GM12874 (cell line): Measurements from ENCODE around the gene TMEM267.

Experiments used
- TF ChIP-seq, protein P1 (sequence below): IDR thresholded peaks from 2 replicates; pipeline ENCODE4 v1.5.1; 2011; ENCODE audit warnings: low read depth, mild to moderate bottlenecking, control low read depth, low read length, moderate library complexity; ENCODE audit not compliant: insufficient read depth

Gene TMEM267, protein sequence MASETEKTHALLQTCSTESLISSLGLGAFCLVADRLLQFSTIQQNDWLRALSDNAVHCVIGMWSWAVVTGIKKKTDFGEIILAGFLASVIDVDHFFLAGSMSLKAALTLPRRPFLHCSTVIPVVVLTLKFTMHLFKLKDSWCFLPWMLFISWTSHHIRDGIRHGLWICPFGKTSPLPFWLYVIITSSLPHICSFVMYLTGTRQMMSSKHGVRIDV

DNA sequence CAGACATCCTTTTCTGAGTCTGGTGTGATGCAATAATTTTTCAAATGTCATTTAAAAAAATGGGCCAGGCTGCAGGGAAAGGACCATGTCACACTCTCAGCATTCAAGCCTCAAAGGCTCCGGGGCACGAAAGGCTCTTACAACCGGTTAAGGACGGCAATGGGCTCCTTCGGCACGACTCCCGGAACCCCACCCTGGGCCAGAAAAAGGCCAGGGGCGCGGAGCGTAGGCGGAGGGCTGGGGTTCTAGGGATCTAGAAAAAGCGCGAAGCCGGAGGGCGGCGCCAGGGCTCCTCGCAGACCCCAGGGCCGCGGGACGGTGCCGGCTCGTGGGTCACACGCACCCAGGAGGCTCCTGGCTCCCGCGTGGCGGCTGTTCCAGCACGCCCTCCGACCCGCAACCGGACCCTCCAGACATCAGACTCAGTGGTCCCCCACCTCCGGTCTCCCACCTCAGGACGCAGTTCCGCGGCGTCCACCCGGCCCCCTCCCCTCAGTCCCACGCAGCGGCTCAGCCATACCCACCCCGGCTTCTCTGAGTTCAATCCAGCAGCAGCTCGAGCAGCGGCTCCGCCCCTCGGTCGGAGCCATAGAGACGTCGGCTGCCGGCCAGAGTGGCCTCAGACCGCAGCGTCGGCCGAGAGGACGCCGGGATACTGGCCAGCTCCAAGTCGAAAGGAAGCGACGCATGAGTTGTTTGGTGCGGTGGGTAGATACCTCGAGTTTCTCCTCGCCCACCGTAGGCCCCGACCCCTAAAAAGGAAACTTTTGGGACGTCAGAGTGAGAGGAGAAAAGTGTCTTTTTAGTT lies at the start of gene TMEM267:
Gene TMEM267, minus strand, starts transcription at position 568 of the 808 bp plus-strand sequence. CDS start 29,896 bp downstream, outside the sequence.
- TF ChIP-seq, protein P1, sequence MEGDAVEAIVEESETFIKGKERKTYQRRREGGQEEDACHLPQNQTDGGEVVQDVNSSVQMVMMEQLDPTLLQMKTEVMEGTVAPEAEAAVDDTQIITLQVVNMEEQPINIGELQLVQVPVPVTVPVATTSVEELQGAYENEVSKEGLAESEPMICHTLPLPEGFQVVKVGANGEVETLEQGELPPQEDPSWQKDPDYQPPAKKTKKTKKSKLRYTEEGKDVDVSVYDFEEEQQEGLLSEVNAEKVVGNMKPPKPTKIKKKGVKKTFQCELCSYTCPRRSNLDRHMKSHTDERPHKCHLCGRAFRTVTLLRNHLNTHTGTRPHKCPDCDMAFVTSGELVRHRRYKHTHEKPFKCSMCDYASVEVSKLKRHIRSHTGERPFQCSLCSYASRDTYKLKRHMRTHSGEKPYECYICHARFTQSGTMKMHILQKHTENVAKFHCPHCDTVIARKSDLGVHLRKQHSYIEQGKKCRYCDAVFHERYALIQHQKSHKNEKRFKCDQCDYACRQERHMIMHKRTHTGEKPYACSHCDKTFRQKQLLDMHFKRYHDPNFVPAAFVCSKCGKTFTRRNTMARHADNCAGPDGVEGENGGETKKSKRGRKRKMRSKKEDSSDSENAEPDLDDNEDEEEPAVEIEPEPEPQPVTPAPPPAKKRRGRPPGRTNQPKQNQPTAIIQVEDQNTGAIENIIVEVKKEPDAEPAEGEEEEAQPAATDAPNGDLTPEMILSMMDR = no peak

DNA sequence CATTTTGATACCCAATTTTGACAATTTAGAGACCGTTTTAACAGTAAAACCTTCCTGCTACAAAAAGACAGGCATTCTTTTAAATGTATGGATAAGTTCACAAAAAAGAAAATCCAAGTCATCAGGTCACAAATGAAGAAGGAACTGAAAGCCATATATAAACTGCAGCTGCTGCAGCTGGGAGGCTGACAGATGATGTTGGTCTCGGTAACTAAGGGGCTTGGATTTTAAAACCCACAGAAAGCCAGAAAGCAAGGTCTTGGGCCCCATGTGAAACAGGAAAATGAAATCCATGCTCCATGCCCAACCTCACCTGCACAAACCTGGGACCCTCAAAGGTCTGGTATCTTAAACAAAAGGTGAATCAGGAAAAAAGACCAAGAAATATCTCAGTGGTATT lies 47.0 kb upstream of the TMEM267 start:
- TF ChIP-seq, protein P1 = no peak

DNA sequence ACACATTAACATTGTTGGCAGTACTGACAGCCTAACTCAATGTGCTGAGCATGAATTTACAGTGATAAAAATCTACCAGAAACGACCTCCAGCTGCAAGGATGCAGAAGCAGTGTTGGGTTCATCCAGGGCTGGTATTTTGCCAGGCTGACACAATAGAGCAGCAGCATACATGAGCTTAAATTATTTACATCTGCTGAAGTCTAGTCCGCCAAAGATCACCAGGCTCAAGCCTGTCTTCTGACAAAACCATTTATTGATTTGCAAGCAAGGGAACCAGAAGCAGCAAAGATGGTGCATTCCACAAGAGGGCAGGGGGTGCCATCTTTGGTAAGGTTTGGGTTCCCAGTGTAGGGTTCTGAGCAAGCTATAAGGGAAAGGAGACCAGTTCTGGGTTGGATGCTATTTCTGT lies 40.0 kb upstream of the TMEM267 start:
- TF ChIP-seq, protein P1 = no peak

DNA sequence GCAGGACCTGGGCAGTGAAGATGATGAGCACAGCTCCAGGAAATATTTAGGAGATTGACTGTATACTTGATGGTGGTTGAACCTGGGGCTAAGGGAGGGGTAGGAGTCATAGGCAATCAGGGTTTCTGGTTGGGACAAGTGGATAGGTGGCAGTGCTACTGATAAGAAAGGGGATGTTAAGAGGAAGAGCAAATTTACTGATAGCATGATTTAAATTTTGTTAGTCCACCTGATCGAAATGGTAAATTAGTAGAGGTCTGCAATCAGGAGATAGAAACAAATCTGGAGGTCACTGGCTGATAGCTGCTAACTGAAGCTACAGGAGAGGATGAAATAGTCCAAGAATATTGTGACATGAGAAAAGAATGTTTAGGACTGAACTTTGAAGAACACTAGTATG lies 37.0 kb upstream of the TMEM267 start:
- TF ChIP-seq, protein P1 = no peak

DNA sequence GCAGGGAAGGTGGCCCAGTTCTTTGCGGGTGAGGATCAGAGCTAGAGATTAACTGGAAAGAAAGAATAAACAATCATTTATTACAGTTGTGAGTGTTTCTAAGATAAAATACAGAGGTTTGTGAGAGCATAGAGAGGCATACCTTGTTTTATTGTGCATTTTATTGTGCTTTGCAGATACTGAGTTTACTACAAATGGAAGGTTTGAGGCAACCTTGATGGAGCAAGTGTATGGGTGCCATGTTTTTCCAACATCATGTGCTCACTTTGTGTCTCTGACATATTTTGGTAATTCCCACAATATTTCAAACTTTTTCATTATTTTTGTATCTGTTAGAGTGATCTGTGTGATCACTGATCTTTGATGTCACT lies 32.0 kb upstream of the TMEM267 start:
- TF ChIP-seq, protein P1 = no peak

DNA sequence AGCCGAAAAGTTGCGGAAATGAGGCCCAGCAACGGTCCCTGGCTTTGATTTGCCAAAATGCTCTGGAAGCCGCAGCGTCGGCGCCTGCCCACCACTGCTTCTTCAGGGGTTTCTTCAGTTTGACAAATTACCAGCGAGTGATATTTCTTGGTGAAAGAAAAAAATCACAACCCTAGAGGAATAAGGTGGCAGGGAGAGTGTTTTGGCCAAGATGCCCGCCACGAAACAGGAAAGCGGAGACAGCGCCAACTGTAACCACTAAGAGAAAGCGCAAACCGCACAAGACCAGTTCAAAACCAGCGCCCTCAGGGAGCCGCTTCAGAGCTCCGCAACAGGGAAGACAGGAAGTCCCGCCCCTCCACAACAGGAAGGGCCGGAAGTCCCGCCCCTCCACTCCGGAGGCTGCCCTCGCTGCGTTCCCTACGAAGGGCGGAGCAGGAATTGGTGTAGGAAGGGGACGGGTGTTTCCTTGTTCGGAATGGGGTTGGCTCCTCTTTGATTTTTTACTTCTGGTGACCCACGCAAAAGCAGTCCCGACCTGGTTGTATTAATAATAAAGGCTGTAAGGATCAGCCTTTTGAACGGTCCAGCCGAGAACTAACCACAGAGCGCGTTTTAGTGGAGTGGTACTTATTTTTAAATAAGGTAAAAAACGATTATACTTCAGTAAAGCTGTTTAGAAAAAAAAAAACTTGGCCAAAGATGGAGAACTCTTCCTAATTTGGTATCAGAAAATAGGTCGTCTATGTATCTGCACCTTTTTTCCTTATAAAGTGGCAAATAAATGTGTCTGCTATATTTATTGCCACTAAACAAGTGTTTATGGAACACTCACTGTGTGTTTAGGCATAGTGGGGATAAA lies 31.4 kb upstream of the TMEM267 start, which contains the start of gene C5orf34:
Gene C5orf34, minus strand, starts transcription at position 333 of the 862 bp plus-strand sequence. CDS start 5,809 bp downstream, outside the sequence.
- TF ChIP-seq, protein P1 = no peak

DNA sequence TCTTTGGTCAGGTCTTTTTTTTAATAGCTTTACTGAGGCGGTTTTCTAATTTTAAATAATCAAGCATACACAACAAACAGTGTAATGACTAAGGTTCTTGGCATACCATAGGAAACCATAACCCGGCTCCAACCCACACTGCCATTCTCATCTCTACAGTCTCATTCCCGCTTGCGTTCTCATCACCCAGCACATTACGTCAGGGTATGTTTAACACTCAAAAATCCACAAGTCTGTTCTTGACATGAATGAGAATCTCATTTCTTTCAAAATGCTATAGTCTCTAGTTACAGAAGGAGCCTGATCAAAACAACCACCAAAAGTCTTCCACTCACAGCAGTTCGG lies 30.8 kb upstream of the TMEM267 start:
- TF ChIP-seq, protein P1 = no peak
